Measurements from ENCODE around the gene APOBEC3B. TPM values are rescaled to one million over a fixed set of nuclear protein-coding genes. Genes with fewer than 3 reads are reported as not detected.

APOBEC3B gene
- total RNA-seq (2014; rRNA removed; shearing (Covaris generic)) = 0.49 and 1.7 TPM in 2 replicates
- 31.1 and 31.9 TPM in 2 replicates for total RNA-seq (2022)
- percentile 47 among the genes with signal in this experiment for Bru-seq, nascent RNA
- BruChase-seq, experiment 1, labeled RNA remaining after a 6-hour chase = percentile 88 among the genes with signal in this experiment
- BruChase-seq, experiment 2, labeled RNA remaining after a 2-hour chase = percentile 60 among the genes with signal in this experiment
- long read RNA-seq, transcript APOBEC3B-201 (8 exons, 1,533 nt) = major isoform, 85 of 125 reads
- long read RNA-seq, partial matches to known transcripts = 32 of 125 reads
- long read RNA-seq, other reads (novel, unspliced or antisense) = 5 of 125 reads

DNA sequence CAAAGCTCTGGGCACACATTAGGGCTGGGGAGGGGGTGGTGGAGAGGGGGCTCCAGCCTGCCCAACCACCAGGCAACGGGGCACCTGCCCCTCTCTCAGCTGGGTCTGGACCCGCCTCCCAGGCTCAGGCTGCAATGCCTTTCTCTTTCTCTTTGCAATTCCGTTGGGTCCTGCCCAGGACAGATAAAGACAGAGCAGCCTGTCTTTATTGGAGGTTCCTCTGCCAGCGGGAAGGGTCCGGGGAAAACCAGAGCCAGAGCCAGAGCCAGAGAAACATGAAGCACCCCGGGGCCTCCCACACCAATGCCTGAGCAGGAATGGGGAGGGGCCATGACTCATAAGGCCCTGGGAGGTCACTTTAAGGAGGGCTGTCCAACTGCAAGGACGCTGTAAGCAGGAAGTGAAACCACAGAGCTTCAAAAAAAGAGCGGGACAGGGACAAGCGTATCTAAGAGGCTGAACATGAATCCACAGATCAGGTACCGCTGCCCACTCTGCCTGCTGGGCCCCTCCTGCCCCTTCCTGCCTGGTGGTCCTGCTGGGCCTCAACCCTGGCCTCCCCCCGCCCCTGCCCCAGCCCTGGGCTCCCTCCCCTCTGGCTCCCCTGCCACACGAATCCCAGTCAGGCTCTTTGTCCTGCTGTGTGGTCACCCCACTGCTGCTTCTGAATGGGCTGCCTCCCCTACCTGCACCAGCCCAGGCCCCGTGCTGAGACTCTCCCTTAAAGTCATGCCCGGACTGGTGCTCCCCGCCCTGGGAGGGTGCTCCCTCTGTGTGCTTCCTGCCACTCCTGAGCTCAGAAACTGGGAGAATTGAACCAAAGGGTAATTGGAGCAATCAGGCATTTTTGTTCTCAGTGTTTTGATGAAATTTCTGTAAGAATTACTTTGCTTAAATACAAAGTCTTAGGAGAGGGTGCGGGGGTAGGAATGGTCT, at the start of gene APOBEC3B:
TSS of gene APOBEC3B (plus strand) at position 356 of the 936 bp plus-strand sequence. CDS start at position 463, 107 bp downstream.
- intact Hi-C loops (cut with micrococcal nuclease; ENCODE audit: unreplicated experiment) = no loop called here
- POLR2A ChIA-PET = no interaction called here
- Histone ChIP-seq H3K27ac (ENCODE audit: low read depth, low read length, poor library complexity, severe bottlenecking) (no peak within 1 kb of the TSS), H2AFZ (ENCODE audit: low read length) (peak within 1 kb of the TSS; percentile 49; the same call in 1 of the 2 replicates), H3K4me3 (ENCODE audit: low read depth, low read length, poor library complexity, severe bottlenecking) (no peak within 1 kb of the TSS), H3K79me2 (ENCODE audit: insufficient read depth, low read depth, low read length) (no peaks in the 10 kb centered on the region), H3K36me3 (ENCODE audit: insufficient read depth, low read length) (no peaks in the 10 kb centered on the region; the same call in 1 of the 2 replicates), H3K4me2 (ENCODE audit: low read length) (peak within 1 kb of the TSS; percentile 13; the same call in 1 of the 2 replicates), H3K9me3 (ENCODE audit: low read length) (peaks cover 16% of the 10 kb centered on the region; the same call in 1 of the 2 replicates), H3K4me1 (ENCODE audit: insufficient read depth, low read length, poor library complexity, severe bottlenecking) (peaks cover 33% of the 10 kb centered on the region), H3K9me2 (ENCODE audit: insufficient read depth, low read length) (no peaks in the 10 kb centered on the region), H4K20me1 (ENCODE audit: insufficient read depth, low read length) (no peaks in the 10 kb centered on the region)
- peak; percentile 47 for DNase-seq (ENCODE audit: low spot score)
- no TSS peak for BruUV-seq (replicated peaks)
- TF ChIP-seq CTCF (conservative IDR thresholded peaks at IDR 0.05; ENCODE audit: low read length) (no peak), EZH2phosphoT487 (IDR thresholded peaks at IDR 0.05; ENCODE audit: borderline replicate concordance, low read depth, low read length) (no peak)
- CTCF ChIA-PET (ENCODE audit: unreplicated experiment) = no interaction called here

DNA sequence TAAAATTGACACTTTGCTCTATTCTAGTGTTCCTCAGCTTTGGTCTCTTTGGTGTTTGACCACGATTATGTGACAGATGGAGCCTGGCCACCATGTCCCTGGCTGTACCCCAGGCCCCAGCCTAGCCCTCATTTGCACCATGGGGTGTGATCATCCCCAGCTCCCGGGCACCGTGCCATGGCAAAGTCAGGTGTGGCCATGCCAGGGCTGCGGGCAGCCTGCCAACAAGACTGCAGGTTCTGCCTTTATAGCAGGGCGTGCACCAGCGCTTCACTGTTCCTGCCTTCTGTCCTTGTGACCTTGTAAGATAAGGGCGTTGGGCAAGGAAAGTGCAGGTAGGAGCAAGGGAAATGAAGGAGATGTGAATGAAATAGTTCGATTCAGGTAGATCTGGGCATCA, 47.1 kb upstream of the APOBEC3B start:
- POLR2A ChIA-PET = no interaction called here
- BruUV-seq (replicated peaks) = no TSS peak
- no peak overlapping the region for H3K4me2 ChIP-seq (ENCODE audit: low read length)

More for the DNA sequence above, 47.1 kb upstream of the APOBEC3B start:
- no peaks in the 10 kb centered on the region for H3K79me2 ChIP-seq (ENCODE audit: insufficient read depth, low read depth, low read length)
- no peaks in the 10 kb centered on the region for H3K4me1 ChIP-seq (ENCODE audit: insufficient read depth, low read length, poor library complexity, severe bottlenecking)
- H2AFZ ChIP-seq (ENCODE audit: low read length) = no peak overlapping the region
- no peak for TF ChIP-seq CTCF (conservative IDR thresholded peaks at IDR 0.05; ENCODE audit: low read length)
- no peak for TF ChIP-seq EZH2phosphoT487 (IDR thresholded peaks at IDR 0.05; ENCODE audit: borderline replicate concordance, low read depth, low read length)
- CTCF ChIA-PET (ENCODE audit: unreplicated experiment) = no interaction called here
- H3K9me3 ChIP-seq (ENCODE audit: low read length) = no peaks in the 10 kb centered on the region
- H4K20me1 ChIP-seq (ENCODE audit: insufficient read depth, low read length) = no peaks in the 10 kb centered on the region
- no peak overlapping the region for H3K27ac ChIP-seq (ENCODE audit: low read depth, low read length, poor library complexity, severe bottlenecking)
- H3K9me2 ChIP-seq (ENCODE audit: insufficient read depth, low read length) = no peaks in the 10 kb centered on the region
- H3K36me3 ChIP-seq (ENCODE audit: insufficient read depth, low read length) = no peaks in the 10 kb centered on the region
- no peak for DNase-seq (ENCODE audit: low spot score)
- H3K4me3 ChIP-seq (ENCODE audit: low read depth, low read length, poor library complexity, severe bottlenecking) = no peak overlapping the region
- intact Hi-C loops (cut with micrococcal nuclease; ENCODE audit: unreplicated experiment) = no loop called here

Measured in OCI-LY7 (cell line).